GM19324 (cell line): ENCODE results near the gene RAB37.

Experiments
- ATAC-seq: cut with Tn5 transposase; IDR thresholded peaks from one replicate; pipeline ENCODE4 v1.9.1; 2021; ENCODE audit warnings: mild to moderate bottlenecking, moderate library complexity; ENCODE audit not compliant: unreplicated experiment, low FRiP score

RAB37 gene

DNA sequence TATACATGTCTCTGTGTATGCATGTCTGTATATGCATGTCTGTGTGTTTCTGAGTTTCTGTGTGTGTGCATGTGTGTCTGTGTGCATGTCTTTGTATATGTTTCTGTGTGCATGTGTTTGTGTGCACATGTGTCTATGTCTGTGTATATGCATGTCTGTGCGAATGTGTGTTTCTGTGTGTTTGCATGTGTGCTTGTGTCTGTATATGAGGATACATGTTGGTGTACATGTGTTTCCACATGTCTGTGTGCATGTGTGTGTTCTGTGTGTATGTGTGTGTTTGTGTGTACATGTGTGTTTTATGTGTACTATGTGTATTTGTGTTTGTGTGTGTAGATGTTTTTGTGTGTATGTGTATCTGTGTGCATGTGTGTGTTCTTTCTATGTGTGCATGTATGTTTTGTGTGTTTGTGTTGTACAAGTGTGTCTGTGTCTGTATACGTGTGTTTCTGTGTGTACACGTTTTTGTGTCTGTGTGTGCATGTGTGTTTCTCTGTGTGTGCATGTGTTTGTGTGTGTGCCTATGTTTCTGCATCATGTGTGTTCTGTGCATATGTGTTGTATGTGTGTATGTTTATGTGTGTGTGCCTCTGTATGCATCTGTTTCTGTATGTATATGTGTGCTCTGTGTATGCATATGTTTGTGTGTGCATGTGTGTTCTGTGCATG is 8.9 kb upstream of the RAB37 start:
- no peak for ATAC-seq

DNA sequence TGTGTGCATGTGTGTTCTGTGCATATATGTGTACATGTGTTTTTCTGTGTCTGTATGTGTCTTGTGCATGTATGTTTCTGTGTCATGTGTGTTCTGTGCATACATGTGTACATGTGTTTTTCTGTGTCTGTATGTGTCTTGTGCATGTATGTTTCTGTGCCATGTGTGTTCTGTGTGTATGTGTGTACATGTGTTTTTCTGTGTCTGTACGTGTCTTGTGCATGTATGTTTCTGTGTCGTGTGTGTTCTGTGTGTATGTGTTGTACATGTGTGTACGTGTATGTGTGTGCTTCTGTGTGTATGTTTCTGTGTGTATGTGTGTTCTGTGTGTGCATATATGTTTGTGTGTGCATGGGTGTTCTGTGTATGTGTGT is 8.4 kb upstream of the RAB37 start:
- ATAC-seq, result no peak

DNA sequence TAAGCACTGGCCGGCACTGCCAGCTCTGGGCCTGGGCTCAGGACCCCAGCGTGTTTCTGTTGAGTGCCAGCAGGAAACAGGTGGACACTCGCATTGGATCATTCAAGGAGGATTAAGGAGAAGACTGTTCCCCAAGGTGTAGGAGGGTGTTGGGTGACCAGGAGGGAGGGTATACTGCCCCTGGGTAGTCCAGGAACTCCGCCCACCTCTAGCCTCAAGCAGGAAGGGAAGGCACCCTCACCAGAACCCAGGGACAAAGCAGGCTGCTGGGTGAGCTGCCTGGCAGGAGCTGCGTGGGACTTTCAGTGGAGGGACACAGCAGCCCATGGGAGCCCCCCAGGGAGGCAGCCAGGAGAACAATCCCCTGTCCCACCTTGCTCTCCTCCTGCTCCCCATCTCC is 7.7 kb upstream of the RAB37 start:
- ATAC-seq, result no peak

DNA sequence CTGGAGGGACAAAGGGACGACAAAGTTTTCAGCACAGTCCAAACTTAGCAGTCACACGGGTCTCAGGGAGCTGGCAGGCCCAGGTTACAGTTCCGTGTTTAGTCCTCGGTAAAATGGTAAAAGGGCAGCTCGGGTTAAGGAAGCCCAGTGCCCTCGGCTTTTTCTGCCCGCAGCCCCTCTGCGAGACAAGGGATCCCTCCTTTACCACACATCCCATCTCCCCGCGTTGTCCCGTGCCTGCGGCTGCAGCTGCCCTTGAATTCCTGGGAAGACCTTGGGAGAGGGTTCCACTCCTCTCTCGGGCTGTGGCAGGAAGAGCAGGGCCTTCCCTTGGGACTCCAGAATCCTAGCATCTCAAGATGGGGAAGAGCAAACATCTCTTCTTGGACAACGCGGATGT is 7.2 kb upstream of the RAB37 start:
- no peak for ATAC-seq

DNA sequence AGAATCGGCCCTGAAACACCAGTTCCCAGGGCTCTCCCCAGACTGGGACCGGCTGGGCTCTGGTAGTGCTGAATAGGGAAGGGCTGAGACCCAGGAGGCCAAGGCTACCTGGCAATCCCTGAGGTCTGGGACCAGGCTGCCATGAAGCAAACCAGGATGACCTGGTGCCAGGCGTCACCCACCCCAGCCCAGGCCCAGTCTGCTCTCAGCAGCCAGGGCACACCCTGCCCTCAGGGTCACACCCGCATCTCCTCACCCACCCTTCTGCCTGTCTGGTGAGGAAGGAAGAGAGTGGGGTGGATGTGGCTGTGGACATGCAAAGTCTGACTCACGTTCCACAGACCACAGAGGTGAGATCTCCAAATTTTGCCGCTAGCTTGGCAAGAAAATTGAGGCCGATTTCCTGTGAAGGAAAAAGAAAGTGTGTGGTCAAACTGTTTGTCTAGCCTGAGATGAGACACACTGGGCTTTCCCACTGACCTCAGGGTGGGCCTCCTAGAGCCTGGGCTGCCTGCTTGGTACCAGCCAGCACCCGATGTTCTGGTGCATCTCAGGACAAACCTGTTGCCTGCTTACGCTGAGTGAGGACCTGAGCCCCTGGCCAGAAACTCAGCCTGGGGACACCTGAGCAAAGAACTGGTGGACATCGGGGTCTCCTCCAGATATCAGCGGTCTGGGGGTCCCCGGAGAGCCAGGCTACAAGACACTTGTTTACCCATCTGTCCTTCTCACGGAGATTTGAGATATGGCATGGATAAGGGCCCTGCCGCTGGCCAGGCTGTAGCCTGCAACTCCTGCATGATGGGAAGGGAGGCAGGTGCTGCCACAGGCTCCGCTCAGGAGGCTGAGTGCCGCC is 6.3 kb upstream of the RAB37 start:
- ATAC-seq, result no peak

DNA sequence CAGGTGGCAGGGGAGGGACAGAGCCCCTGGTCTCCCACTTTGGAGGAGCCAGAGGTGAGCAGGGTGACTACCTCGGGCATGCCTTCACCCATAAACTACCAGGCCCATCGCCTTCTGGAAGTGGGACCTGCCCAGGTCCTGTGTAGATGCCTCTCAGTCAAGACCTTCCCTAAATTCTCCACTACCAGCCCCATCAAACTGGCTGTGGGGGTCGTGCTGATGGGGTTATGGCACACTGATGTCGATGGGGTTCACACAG is 5.8 kb upstream of the RAB37 start:
- no peak for ATAC-seq

DNA sequence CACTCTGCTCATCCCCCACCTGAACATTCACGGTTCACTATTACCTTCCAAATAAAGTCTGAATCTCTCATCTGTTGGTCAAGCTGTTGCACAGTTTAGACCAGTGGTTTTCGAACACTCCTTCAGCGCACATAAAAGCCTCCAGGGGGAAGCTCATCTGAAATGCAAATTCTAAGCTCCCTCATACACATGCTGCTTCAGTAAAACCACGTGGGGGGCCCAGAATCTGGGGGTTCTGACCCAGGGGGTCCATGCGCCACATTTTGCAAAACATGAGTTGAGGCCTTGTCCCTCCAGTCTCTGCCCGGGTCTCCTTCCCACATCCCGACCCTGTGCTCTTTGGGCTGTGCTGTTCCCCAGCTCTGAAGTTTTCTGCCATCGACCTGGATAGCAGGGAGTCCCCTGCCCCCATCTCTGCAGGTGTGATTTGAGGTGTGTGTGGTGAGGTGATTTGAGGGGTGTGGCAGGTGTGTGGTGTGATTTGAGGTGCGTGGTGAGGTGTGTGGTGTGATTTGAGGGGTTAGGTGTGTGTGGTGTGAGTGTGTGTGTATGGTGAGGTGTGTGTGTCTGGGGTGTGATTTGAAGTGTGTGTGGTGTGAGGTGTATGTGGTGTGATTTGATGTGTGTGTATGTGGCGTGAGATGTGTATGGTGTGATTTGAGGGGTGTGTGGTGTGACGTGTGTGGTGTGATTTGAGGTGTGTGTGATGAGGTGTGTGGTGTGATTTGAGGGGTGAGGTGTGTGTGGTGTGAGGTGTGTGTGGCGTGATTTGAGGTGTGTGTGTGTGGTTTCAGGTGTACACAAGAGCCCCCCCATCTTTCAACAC is 4.8 kb upstream of the RAB37 start:
- no peak for ATAC-seq

DNA sequence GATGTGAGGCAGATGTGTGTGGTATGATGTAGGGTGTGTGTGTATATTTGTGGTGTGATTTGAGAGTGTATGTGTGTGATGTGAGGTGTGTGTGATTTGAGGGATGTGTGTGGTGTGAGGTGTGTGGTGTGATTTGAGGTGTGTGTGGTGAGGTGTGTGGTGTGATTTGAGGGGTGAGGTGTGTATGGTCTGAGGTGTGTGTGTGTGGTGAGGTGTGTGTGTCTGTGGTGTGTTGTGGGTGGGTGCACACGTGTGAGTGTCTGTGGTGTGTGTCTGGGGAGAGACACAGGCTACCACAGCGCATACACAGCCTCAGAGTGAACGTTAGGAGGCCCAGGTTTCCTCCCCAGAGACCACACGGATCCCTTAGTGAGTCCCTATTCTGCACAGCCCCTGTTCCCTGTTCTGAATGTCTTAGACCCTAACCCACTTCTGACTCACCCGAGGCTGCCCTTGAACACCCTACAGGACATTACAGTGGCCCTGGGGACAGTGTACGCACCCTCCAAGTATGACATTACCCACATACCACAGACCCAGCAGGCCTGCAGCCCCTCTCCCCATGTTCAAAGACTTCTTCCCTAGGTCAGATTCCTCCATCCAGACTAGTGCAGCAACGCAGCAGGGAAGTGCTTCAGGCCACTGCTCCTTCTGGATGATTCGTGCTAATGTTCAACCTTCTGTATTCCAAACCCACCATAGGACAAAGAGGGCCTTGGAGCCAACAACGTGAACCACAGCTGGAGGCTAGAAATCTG is 3.5 kb upstream of the RAB37 start:
- ATAC-seq, result no peak

DNA sequence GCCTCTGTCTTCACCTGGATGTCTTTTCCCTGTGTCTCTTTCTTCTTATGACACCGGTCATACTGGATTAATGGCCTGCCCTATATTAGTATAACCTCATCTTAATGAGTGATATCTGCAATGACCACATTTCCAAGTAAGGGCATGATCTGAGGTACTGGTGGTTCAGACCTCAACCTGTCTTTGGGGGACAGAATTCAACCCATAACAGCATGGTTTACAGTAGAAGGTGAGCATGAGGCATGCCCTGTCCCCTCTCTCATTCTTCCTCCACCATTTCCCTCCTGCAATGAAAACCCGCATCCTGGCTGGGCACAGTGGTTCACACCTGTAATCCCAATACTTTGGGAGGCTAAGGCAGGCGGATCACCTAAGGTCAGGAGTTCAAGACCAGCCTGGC is 2.8 kb upstream of the RAB37 start:
- no peak for ATAC-seq

DNA sequence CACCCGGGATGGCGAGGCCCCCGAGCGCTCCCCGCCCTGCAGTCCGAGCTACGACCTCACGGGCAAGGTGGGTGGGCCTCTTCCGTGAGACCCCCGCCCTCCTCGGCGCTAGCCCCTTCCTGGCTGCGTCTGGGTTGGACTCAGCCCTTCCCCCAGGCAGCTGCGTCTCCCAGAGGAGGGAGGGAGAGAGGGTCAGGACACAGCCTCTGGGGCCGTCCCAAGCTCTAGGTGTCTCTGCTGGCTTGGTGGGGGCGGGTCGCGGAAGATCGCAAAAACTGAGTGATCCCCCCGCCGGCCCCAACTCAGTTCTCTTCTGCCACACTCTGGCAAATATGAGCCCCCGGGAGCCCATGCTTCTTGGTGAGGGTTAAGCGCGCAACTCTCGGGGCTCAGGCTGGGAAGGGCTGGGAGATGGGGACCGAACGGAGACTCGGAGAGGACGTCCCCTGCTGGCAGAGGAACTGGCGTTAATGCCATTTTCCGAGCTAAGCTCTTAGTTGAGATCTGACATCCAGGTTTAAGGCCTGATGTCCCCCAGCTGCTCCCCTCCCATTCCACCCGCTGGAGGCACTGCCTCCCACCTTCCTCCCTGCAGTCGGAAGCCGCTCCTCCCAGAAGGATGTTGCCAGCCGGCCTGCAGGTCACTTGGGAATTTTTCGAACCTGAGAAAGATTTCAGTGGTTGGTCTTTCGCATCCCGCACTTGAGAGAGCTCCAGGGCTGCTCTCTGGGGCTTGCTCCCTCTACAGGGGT is 419 bp downstream of the RAB37 start:
- no peak for ATAC-seq

DNA sequence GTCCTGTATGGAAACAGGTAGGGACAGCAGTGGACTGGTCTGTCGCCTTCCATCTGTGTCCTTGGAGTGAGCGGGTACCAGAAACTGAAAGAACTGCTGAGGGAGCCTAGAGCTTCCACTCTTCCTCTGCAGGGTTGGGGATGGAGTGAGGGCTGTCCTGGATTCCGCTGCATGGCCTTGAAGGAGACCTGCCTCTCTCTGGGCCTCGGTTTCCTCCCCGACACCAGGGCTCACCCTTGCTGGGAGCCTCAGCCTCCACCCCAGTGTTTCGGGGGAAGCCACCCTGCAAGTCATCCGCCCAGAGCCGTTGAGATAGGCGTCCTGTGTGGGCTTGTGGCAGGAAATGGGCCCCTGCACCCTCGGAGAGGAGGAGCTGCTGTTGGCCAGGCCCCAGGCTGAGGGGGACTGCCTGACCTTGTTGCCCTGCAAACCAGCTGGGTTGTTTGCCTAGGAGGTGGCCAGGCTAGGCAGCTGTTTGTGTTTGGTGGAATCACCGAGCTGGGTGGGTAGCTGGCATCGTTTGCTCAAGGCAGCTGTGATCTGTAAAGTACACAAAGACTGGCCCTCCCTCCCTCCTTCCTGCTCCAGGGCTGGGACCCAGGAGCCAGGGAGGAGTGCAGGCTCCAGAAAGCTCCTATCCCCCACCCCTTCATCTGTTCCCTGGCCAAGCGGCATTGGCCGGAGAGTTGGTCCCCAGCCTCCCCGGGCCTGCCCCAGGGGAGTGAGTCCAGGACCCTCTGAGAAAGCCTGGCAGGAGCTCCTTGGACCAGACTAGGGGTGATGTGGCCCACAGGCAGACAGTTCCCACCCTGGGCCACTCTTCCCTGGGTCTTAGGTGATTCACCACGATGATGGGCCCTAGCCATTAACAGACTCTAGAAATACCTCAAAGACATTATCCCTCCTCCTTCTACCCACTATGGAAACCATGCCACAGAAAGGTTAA is 1.3 kb downstream of the RAB37 start:
- no peak for ATAC-seq

DNA sequence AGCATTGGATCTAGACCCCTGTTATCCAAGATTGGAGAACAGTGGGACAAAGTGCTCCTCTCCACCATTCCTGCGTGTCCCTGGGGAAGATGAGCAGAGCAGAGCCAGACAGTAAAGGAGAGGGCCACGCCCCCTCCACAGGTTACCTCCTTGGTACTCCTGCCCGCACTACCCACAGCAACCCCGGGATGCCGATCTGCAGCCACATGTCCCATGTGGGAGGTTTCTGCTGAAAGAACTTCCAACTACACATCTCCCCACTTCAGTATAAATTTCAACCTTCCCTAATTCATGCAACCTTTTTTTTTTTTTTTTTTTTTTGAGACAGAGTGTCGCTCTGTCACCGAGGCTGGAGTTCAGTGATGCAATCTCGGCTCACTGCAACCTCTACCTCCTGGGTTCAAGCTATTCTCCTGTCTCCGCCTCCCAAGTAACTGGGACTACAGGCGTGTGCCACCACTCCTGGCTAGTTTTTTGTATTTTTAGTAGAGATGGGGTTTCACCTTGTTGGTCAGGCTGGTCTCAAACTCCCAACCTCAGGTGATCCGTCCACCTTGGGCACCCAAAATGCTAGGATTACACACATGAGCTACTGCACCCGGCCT is 2.3 kb downstream of the RAB37 start:
- ATAC-seq, result no peak

DNA sequence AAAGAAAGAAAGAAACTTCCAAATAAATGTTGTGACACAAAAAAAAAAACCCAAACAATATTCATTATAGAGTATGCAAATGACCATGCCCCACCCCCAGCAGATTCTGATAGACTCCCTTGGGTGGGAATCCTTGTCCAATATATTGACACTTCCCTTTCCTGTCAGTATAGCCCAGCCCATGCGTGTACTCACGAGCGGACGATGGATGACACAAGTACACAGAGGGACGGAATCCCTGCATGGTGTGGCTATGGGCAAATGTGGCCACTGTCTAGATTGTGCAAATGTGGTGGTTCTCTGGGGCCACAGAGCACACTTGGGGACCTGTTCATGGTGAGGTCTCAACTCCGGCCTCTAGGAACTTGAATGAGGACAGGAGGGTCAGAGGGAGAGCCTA is 3.1 kb downstream of the RAB37 start:
- ATAC-seq, result no peak

DNA sequence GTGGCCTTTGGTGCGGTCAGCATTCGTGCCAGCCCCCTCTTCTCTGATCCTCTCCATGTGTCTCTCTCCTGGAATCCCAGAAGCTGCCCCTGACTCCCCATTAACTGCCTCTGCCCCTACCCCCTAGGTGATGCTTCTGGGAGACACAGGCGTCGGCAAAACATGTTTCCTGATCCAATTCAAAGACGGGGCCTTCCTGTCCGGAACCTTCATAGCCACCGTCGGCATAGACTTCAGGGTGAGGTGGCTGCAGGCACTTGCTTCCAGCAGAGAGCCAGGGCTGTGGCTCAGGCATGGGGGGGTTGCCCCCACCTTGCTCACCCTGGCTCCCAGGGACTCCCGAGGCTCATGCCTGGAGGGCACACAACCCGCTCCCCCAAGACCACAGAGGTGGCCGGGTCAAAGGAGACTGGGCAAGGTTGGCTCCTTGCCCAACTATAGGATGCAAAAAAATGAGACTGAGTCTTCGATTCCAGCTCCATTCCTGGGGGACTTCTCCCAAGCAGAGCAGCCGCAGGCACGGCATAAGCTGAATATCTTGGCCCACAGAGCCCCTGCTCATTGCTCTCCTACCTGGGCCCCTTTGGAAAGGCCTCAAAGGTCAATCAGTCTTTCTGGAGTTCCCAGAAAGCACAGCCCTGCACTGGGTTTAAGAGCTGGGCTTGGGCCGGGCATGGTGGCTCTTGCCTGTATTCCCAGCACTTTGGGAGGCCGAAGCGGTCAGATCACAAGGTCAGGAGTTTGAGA is 3.8 kb downstream of the RAB37 start:
- ATAC-seq, result no peak

DNA sequence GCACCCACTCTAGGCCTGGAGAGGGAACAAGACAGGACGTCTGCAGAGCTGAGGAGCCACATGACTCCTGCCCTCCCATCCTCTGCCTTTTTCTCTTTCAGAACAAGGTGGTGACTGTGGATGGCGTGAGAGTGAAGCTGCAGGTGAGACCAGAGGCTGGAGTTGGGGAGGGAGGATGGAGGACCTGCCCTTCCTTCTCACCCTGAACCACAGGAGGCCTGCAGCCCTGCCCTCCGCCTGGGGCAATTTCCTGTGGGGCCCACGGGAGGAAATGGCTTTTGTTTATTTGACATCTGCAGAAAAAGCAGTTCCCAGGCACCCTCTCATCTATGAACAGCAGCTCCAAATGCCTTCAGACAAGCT is 5.1 kb downstream of the RAB37 start:
- ATAC-seq, result peak; percentile 47

DNA sequence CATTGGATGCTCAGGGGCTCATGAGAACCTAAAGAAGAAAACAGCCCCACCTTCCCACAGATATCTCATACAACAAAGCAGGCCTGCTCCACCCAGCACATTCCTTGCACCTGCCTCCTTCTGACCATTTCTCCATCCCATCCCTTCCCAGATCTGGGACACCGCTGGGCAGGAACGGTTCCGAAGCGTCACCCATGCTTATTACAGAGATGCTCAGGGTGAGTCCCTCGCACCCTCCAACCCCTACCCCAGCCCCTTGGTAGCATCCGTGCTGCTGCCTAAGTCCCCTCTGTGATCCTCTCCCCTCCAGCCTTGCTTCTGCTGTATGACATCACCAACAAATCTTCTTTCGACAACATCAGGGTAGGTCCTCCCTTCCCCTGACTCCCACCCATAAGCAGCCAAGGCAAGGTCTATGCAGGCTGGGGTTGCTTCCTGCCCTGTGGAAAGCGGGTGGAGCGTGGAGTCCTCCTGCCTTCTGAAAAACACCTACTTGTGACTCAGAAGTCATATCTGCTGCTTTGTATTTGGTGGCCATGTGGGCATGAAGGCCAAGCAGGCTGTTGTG is 6.0 kb downstream of the RAB37 start:
- ATAC-seq, result no peak

DNA sequence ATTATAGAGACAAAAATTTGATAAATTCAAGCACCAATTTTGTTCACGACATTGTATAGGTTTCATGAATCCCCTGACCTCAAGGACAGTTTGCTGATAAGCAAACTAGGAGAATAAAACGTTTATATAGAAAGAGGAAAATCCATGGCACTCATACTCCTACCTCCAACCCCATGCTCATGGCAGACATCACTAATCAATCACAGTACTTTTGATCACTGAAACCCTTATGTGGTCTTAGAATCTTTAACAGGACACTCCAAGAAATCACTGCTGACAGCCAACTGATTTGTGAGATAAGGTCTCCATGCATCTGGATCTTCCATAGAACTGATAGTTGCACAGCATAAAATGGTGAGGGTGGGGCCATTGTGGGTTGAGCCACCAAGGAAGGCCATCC is 6.7 kb downstream of the RAB37 start:
- no peak for ATAC-seq

DNA sequence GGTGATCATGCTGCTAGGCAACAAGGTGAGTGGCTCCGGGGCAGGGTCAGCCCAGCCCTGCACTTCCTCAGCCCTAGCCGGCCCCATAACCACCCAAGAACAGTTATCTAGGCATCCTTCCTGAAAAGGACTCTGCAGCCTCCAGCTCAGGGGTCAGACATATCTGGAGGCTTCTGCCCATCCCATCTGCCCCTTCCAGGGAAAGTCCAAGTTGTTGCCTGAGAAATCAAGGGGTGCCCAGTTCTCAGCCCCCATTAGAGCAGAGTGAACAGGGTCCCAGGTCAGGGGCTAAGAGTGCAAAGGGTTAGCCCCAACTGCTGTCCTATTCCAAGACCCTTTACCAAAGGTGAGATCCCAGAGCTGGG is 7.3 kb downstream of the RAB37 start:
- no peak for ATAC-seq
